Fibroblast of mammary gland (primary cell): ENCODE data around the gene TMC4.

Experiments used
- DNase-seq: peaks from one replicate; pipeline ENCODE4 v3.0.0-alpha.2; 2010; ENCODE audit warnings: low read depth
- H3K4me3 ChIP-seq: 2 replicates; pipeline ENCODE4 v1.5.1; 2011; ENCODE audit warnings: low read depth, mild to moderate bottlenecking, low read length, moderate library complexity; ENCODE audit not compliant: control insufficient read depth
- TF ChIP-seq, protein P1 (sequence below): conservative IDR thresholded peaks from 2 replicates; pipeline ENCODE4 v1.5.1; 2011; ENCODE audit warnings: low read depth, low read length, inconsistent platforms; ENCODE audit not compliant: control insufficient read depth, insufficient read depth

The TMC4 gene

DNA sequence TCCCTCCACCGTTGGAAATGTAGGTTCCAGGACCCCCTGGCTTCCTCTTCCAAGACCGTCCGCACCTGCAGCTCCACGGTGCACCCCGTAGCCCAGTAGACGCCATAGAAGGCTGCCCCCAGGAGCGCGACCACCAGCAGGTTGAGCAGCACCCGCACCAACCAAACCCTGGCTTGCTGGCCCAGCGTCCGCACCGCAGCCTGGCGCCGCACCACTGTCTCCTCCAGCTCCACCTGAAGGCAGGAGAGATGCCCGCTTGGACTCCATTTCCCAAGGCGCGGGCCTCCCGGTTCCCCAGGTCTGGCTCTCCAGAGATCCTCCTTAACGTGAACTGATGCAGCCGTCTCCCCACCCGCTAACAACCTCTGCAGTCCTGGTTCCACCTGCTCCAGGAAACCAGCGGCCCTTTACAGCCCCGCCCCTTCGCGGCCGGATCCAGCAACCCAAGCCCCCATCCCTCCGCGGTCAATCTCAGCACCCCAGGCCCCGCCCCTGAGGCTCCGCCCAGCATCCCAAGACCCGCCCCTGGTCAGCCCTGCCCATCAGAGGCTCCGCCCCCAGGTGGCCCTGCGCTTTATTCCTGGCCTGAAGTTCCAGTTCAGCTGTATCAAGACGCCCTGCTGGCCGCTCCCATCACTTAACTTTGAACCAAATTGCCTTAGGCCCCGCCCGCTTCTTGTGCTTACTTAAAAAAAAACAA, 8.4 kb downstream of the TMC4 start:
- TF ChIP-seq, protein P1, sequence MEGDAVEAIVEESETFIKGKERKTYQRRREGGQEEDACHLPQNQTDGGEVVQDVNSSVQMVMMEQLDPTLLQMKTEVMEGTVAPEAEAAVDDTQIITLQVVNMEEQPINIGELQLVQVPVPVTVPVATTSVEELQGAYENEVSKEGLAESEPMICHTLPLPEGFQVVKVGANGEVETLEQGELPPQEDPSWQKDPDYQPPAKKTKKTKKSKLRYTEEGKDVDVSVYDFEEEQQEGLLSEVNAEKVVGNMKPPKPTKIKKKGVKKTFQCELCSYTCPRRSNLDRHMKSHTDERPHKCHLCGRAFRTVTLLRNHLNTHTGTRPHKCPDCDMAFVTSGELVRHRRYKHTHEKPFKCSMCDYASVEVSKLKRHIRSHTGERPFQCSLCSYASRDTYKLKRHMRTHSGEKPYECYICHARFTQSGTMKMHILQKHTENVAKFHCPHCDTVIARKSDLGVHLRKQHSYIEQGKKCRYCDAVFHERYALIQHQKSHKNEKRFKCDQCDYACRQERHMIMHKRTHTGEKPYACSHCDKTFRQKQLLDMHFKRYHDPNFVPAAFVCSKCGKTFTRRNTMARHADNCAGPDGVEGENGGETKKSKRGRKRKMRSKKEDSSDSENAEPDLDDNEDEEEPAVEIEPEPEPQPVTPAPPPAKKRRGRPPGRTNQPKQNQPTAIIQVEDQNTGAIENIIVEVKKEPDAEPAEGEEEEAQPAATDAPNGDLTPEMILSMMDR: no peak
- no peak for DNase-seq
- H3K4me3 ChIP-seq: no peak overlapping the region

DNA sequence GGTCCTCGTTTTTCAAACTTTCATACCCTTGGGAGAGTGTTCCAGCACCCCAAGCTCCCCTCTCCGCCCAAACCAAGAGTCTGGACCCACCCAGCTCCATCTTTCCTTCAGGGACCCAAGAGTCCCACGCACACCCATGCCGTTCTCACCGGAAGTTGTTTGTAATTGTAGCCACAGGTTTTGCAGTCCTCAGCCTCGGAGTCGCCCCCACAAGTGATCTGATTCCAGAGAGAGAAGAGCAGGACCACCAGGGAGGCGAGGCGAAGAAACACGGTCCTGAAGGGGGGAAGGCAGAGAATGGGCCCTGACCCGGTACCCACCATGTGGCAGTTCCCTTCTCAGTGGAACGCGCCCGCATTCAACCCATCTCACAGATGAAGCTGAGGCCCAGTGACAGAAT, 10.1 kb downstream of the TMC4 start:
- TF ChIP-seq, protein P1: no peak
- DNase-seq: no peak
- peak overlapping the region; percentile 54 for H3K4me3 ChIP-seq

DNA sequence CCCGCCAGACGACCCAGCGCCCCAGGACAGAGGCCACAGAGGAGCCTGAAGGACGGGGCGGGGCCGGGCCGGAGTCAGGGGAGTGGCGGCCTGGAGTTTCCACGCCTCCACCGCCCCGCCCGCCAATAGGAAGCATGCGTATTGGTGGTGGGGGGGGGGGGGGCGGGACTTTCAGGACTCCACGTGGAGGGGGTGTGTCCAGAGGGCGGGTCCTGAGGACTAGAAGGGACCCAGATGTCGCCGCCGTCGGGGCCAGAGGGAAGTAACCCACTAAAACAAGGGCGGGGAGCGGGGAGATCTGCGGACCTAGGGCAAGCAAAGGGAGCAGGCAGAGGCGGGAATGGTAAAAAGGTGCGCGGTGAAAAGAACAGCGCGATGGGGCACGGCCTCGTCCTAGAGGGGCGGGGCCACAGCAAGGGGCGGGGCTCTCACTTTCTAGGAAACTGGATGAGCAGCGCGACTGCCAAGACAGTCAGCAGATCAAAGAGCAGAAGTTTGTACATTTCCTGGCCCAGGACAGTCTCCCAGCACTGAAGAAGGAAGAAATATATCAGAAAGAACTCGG, 10.6 kb downstream of the TMC4 start:
- peak; percentile 77 for DNase-seq
- peak overlapping the region; percentile 54 for H3K4me3 ChIP-seq
- TF ChIP-seq, protein P1: no peak

DNA sequence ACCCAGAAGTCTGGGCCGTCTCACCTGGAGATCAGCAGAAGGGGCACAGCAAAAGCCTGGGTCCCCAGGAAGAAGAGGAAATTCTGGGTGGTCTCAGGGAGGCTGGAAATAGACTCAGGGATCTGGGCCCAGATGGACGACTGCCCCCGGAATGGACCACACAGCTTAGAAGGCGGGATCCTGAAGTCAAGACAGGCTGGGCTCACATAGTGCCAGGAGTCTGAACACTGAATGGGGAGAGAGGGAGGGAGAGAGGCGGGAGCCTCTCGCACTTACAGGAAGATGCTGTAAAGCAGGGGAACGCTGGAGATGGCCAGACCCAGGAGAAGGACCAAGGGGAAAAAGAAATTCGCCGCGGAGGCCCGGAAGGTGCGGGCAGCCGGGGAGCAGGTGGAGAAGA, 12.1 kb downstream of the TMC4 start:
- TF ChIP-seq, protein P1: no peak
- no peak for DNase-seq
- peak overlapping the region; percentile 63 for H3K4me3 ChIP-seq

DNA sequence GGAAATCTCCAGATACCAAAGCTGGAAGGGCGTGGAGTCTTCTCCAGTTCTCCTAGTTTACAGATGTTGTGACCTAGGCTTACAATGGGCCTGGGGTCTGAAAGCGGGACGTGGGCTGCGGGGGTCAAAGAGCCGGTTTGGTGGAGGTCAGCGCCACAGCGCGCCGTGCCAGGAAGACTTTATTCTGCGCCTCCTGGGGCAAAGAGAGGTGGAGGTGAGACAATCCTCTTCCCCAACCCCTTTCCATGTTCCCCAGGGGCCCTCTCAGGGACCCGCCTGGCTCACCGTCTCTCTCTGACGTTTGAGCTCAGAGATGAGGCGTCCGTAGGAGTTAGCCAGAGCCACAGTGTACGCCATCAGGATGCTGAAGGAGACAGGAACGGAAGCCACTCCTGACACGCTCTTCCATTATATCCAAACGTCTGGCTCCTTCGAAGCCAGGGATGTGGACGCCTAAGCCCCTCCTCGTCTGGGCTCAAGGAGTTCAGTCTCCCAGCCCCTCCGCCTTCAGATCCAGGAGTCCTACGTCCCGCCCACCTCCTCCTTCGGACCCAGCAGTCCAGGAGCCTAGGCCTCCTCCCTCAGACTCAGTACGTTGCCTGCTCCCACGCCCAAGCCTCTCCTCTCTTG, 12.7 kb downstream of the TMC4 start:
- peak overlapping the region; percentile 63 for H3K4me3 ChIP-seq
- peak; percentile 43 for DNase-seq

DNA sequence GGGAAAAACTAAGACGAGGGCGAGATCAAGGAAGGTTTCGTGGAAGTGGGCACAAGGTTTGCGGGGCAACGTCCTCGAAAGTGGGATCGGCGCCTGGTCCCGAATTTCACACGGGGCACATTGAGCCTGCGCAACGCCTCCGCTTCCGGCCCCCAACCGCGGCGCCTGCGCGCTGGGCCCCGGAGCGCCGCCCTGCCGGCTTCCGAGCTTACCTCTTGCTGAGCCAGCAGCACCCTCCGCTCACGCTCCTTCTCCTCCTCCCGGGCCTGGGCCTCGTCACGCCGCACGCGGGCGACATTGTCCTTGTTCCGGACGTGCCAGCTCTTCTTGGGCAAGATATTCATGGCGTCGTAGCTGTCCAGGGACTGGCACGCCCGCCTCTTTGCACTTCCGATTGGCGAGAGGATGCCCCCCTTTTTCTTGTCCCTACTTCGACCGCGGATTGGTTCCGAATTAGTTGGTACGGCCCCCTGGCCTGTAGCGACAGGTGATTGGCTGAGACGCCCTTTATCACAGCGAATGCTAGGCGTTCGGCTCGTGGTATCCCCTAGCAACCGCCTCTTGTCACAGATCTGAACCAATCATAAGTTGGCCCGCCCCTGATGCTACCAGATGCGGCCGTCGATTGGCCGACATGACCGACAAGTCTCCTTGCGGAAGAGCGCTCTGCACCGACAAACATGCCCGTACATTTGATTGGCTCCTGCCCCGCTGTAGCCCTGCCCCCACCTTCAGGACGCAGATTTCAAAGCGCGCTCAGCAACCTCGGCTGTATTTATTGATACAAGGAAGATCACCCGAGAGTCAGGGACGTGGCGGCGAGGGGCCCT, 13.4 kb downstream of the TMC4 start, which contains the start of gene LENG1:
Gene LENG1 (minus strand): TSS at position 370 of the 830 bp plus-strand sequence. CDS start 26 bp downstream, at position 344.
- TF ChIP-seq, protein P1: no peak
- peak within 1 kb of the TSS; percentile 80 for H3K4me3 ChIP-seq
- peak; percentile 100 for DNase-seq

More for the DNA sequence above, 12.7 kb downstream of the TMC4 start:
- TF ChIP-seq, protein P1: no peak
